Measurements from ENCODE around the gene COL18A1.

The COL18A1 gene

GRCh38 chr21:45388611-45389296 is 16.2 kb upstream of the COL18A1 start:
- no peak for FAIRE-seq
- no peak for DNase-seq (ENCODE audit: insufficient read length, low spot score)
- TF ChIP-seq CTCF (IDR thresholded peaks at IDR 0.05; ENCODE audit: insufficient read depth, missing control alignments), result no peak

GRCh38 chr21:45390121-45390751 is 14.7 kb upstream of the COL18A1 start:
- DNase-seq (ENCODE audit: insufficient read length, low spot score) (no peak), FAIRE-seq (no peak)
- no peak for TF ChIP-seq CTCF (IDR thresholded peaks at IDR 0.05; ENCODE audit: insufficient read depth, missing control alignments)

- FAIRE-seq (no peak), DNase-seq (ENCODE audit: insufficient read length, low spot score) (no peak)
Measured at GRCh38 chr21:45390831-45391742, 13.9 kb upstream of the COL18A1 start.

GRCh38 chr21:45391743-45392572 is 13.0 kb upstream of the COL18A1 start:
- no peak for FAIRE-seq
- TF ChIP-seq CTCF (IDR thresholded peaks at IDR 0.05; ENCODE audit: insufficient read depth, missing control alignments), result no peak
- no peak for DNase-seq (ENCODE audit: insufficient read length, low spot score)

More at GRCh38 chr21:45390831-45391742, 13.9 kb upstream of the COL18A1 start:
- no peak for TF ChIP-seq CTCF (IDR thresholded peaks at IDR 0.05; ENCODE audit: insufficient read depth, missing control alignments)

GRCh38 chr21:45392573-45392971 is 12.4 kb upstream of the COL18A1 start:
- no peak for TF ChIP-seq CTCF (IDR thresholded peaks at IDR 0.05; ENCODE audit: insufficient read depth, missing control alignments)

GRCh38 chr21:45393021-45393420 is 11.9 kb upstream of the COL18A1 start:
- DNase-seq (ENCODE audit: insufficient read length, low spot score), result no peak
- no peak for TF ChIP-seq CTCF (IDR thresholded peaks at IDR 0.05; ENCODE audit: insufficient read depth, missing control alignments)
- FAIRE-seq, result no peak

More at GRCh38 chr21:45392573-45392971, 12.4 kb upstream of the COL18A1 start:
- DNase-seq (ENCODE audit: insufficient read length, low spot score) (no peak), FAIRE-seq (no peak)

Data from D721Med (cell line).